MM.1S (cell line): ENCODE measurements around the gene OXLD1.

Experiments
- CTCF ChIP-seq: fragments of 300-600 bp; sonication (generic); IDR thresholded peaks from 2 replicates; pipeline ENCODE4 v1.5.1; 2016; ENCODE audit warnings: antibody characterized with exemption, low read length, mixed read lengths
- EZH2 ChIP-seq: fragments of 300-600 bp; sonication (generic); optimal IDR thresholded peaks from 2 replicates; pipeline ENCODE3; 2017; ENCODE audit warnings: low read depth, mild to moderate bottlenecking, antibody characterized with exemption, low read length, mixed read lengths

- TF ChIP-seq CTCF (no peak), EZH2 (no peak)
Observed at GRCh38 chr17:81648013-81648706, 18.2 kb downstream of the OXLD1 start.
